ENCODE measurements around the gene FAAP20. TPM values are rescaled to one million over a fixed set of nuclear protein-coding genes. Genes with fewer than 3 reads are reported as not detected.
A peak's percentile ranks its signal among the peaks of the same experiment; 100 is the strongest.

Gene FAAP20
- polyA plus RNA-seq, 3 donors: 41.5 to 63.2 (median 58.1) TPM

- peak; percentile 90 for DNase-seq
These were observed 4.7 kb upstream of the FAAP20 start for GRCh38 chr1:2199042-2199810.

- no peak for DNase-seq
These were observed 4.0 kb upstream of the FAAP20 start for GRCh38 chr1:2198571-2198970.

GRCh38 chr1:2197707-2198165 lies 3.2 kb upstream of the FAAP20 start:
- DNase-seq: no peak

GRCh38 chr1:2196901-2197638 lies 2.5 kb upstream of the FAAP20 start:
- no peak for DNase-seq

GRCh38 chr1:2195785-2196184 lies 1.2 kb upstream of the FAAP20 start:
- no peak for DNase-seq

GRCh38 chr1:2194898-2195673 lies 514 bp upstream of the FAAP20 start:
- DNase-seq: peak; percentile 83

- no peak for DNase-seq
These were observed 874 bp downstream of the FAAP20 start for GRCh38 chr1:2193514-2194281.

GRCh38 chr1:2192031-2192995 lies 2.3 kb downstream of the FAAP20 start:
- DNase-seq: no peak

GRCh38 chr1:2190491-2190976 lies 4.0 kb downstream of the FAAP20 start:
- DNase-seq: no peak

GRCh38 chr1:2189459-2190425 lies 4.8 kb downstream of the FAAP20 start:
- DNase-seq: peak; percentile 93

- no peak for DNase-seq
These were observed 6.2 kb downstream of the FAAP20 start for GRCh38 chr1:2188336-2188735.

GRCh38 chr1:2187619-2188018 lies 7.0 kb downstream of the FAAP20 start:
- DNase-seq: no peak

- DNase-seq: no peak
These were observed 7.7 kb downstream of the FAAP20 start for GRCh38 chr1:2186901-2187300.

- no peak for DNase-seq
These were observed 8.4 kb downstream of the FAAP20 start for GRCh38 chr1:2185880-2186855.

- DNase-seq: no peak
These were observed 9.6 kb downstream of the FAAP20 start for GRCh38 chr1:2184934-2185333.

- DNase-seq: no peak
These were observed 10.0 kb downstream of the FAAP20 start for GRCh38 chr1:2184531-2184930.

GRCh38 chr1:2183937-2184334 lies 10.6 kb downstream of the FAAP20 start:
- no peak for DNase-seq

- no peak for DNase-seq
These were observed 12.2 kb downstream of the FAAP20 start for GRCh38 chr1:2182376-2182775.
